Stimulated activated CD8-positive, alpha-beta memory T cell treated with anti-CD3 and anti-CD28 coated beads, Interleukin-2, amount 100 ng/mL, for 48 hours (primary cell): ENCODE results near the gene GPATCH11.
A peak's percentile ranks its signal among the peaks of the same experiment; 100 is the strongest.

Experiments used
- DNase-seq, 2 donors: peaks; one replicate each; pipeline ENCODE4 v3.0.0-alpha.2; 2020; ENCODE audit warnings: low read depth in 2 of 2

The GPATCH11 gene

DNA sequence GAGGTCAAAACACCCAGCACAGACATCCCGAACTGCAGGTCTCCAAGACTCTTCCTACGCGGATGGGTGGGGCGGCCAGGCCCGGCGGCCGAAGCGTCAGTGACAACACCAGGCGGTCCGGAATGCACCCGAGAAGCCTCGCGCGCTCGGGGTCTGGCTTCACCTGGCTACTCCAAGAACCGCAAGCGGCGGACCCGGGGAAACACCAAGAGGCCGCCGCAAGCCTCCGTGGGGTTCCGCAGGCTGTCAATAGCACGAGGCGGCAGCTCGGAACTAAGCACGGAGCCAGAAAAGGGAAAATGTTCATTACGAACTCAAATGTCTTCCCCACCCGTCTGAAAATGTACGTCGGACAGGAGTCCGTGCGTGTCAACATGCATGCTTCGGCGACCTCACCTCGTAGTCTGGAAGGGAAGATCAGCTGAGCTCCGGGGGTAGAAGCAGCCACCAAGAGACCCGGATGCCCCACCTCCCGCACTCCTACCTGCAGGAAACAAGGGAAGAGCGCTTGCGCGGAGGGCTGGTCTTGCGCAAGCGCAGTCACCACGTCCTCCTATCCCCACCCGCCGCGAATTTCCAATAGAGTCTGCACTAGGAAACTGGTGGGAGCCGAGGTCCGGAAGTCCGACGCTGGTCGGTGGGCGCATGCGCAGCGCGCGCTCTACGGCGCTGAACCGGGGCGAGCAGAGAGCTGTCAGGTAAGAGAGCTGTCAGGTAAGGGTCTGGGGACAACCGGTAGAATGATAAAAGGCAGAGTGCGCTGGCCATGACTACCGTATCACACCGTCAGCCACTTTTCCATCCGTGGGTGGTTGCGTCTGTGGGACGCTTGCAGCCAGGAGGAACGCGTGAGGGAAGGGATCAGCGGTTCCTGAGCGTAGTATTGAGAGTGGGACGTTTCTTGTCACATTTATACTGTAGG, at the start of gene GPATCH11, which contains the start of gene HEATR5B:
Gene GPATCH11, plus strand, starts transcription at position 646 of the 922 bp plus-strand sequence. CDS start 3,864 bp downstream, outside the sequence.
Gene HEATR5B, minus strand, starts transcription at position 500 of the 922 bp plus-strand sequence. CDS start 958 bp downstream, outside the sequence.
- DNase-seq, result peak; percentile 85 to 86

DNA sequence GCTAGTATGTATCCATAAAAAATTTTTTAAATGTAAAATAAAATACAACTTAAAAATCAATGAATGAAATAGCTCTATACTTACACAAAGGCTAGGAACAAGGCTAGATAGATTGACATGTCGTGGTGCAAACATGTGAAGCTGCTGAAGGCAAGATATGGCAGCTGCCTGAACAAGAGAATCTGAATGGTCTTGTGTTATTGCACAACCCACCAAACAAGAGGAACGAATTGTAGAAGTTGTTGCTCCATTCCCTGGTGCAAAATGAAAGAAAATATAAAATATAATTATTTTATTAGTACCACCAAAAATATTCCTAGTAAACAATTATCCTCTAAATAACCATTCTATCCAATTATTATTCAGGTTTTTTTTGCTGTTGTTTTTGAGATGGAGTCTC, 46.5 kb upstream of the GPATCH11 start:
- no peak for DNase-seq

GRCh38 chr2:37039580-37039979, 44.7 kb upstream of the GPATCH11 start:
- DNase-seq, result no peak

DNA sequence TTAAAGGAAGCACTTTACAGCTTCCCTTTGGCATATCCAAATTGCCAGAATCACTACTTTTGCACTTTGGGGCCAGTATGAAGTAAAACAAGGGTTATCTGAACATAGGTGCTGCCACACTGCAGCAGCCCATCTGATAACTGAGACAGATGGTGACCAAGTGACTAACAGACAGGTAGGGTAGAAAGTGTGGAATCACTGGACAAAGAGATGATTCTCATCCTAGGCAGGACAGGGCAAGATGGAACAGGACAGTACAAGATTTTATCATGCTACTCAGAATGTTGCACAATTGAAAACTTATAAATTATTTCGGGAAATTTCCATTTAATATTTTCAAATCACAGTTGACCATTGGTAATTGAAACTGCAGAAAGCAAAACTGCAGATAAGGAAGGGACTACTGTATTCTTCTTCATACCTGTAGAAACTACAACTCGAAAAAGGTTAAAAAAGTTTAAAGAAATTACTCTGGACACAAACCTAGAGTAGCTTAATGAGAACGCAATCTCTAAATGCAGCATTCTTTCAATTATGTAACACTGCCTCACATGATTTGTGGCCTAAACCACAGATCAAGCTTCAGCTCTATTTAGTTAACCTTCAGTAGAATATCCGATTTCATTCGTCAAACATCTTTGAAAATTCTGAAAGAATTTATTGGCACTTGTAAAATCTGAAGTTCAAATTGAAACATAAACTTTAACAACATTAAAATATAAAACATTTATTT, 31.6 kb upstream of the GPATCH11 start:
- no peak for DNase-seq

DNA sequence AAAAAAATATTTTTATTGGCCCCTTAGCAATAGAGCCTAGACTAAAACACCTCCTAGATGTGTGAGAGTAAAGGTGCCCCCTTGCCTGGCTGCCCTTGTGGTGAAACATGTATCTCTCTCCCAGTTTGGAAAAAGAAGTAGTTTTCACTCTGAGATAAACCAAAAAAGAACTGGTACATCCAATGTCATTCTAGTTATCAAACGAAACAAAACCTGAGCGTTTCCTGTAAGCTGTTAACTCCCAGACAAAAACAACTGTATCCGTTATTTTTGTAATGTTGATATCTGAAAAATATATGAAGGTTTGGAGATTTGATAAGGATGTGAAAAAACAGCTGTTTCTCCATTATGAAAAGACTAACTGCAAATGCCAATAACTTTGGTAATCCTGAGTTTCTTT, 24.5 kb upstream of the GPATCH11 start:
- no peak for DNase-seq

- DNase-seq, result no peak
These were observed 23.9 kb upstream of the GPATCH11 start for GRCh38 chr2:37060446-37060845.

GRCh38 chr2:37061013-37061711, 23.2 kb upstream of the GPATCH11 start:
- DNase-seq, result no peak

- DNase-seq, result no peak
These were observed 22.5 kb upstream of the GPATCH11 start for GRCh38 chr2:37061776-37062175.

DNA sequence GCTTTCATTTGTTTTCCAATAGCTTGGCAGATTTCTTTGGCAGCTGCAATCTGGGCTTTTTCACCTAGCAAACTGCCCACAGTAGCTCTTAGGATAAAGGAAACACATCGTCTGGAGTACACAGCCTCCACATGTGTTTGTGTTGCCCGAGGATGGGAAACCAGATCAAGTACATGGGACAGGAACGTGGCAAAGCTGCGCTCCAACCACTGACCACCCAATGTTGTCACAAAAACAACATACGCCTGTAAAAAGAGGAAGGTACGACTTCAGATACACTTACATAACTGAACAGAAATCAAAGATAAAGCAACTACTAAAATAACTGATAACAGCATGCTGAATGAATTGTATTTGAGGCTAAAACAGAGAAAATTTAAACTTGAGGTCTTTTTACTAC, 15.6 kb upstream of the GPATCH11 start:
- DNase-seq, result no peak

DNA sequence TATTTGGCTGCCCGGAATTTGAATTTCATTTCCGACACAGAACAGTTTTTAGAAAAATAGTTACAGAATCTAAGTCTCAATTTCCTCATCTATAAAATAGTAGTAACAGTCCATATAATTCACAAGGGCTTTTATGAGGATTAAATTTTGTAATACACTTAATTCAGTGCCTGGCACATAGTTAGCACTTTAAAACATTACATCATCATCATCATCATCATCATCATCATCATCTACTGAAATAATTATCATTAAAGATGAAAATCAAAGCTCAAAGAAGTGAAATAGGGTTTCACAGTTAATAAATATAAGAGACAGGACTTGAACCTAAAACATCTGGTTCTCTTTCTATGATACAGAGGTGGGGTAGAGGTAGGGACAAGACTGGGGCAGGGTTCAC, 13.4 kb upstream of the GPATCH11 start:
- no peak for DNase-seq

GRCh38 chr2:37080266-37080665, 4.1 kb upstream of the GPATCH11 start:
- no peak for DNase-seq

GRCh38 chr2:37080689-37081088, 3.6 kb upstream of the GPATCH11 start:
- DNase-seq, result no peak

DNA sequence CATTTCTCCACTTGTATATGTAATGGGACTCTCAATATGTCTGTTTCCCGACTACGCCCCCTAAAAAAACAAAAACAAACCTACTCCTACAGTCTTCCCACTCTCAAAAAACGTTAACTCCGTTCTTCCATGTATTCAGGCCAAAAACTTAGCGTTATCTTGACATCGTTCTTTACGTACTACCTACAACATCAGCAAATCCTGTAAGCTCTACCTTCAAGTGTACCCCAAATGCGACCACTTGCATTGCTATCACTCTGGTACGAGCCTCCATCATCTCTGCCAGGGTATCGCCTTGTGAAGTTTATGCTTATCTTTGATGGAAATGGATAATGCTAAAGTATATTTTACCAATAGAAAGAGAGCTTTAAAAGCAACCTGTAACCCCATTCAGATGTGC, 479 bp downstream of the GPATCH11 start:
- DNase-seq, result no peak

DNA sequence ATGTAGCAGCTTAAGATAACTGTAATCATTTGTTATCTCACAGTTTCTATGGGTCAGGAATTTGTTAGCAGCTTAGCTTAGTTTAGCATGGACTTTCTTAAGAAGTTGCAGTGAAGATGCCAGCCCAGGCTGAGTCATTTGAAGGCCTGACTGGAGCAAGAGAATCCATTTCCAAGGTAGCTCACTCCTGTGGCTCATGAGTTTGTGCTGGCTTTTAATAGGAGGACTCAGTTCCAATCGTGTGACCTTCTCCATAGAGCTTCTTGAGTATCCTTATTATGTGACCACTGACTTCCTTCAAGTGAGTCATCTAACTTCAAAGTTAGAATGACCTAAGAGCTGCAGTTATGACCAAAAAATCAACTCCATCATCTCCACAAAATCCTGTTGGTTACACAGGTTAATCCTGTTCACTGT, 1.4 kb downstream of the GPATCH11 start:
- no peak for DNase-seq

GRCh38 chr2:37090019-37090477, 5.7 kb downstream of the GPATCH11 start:
- no peak for DNase-seq

- DNase-seq, result no peak
These were observed 7.6 kb downstream of the GPATCH11 start for GRCh38 chr2:37091873-37092272.

GRCh38 chr2:37096568-37096967, 12.2 kb downstream of the GPATCH11 start:
- DNase-seq, result no peak

GRCh38 chr2:37098416-37099118, 14.2 kb downstream of the GPATCH11 start:
- DNase-seq, result no peak

GRCh38 chr2:37100054-37100453, 15.7 kb downstream of the GPATCH11 start:
- no peak for DNase-seq

- no peak for DNase-seq
These were observed 18.3 kb downstream of the GPATCH11 start for GRCh38 chr2:37102588-37102987.

GRCh38 chr2:37104178-37104577, 19.9 kb downstream of the GPATCH11 start:
- DNase-seq, result no peak
